Activated B cell treated with CpG ODN at 0.5 μM for 24 hours (primary cell): ENCODE data around the gene IGF2BP3. TPM values are rescaled to one million over a fixed set of nuclear protein-coding genes. Genes with fewer than 3 reads are reported as not detected.
"Not testable (repeated sequence)": the region's sequence is repeated elsewhere in the genome, so short reads cannot be mapped to it uniquely, and the experiment has no call there.

Experiments
- ATAC-seq: fragments of 200-7000 bp; cut with Tn5 transposase; one replicate; pipeline ENCODE4 v1.10.0; 2021; ENCODE audit warnings: low read depth, mild to moderate bottlenecking, moderate library complexity
- CTCF ChIA-PET: fragments of 350-600 bp; sonication (Branson Sonifier 250); formaldehyde crosslinking; loops from one replicate; lab custom pipeline; 2021; ENCODE audit warnings: antibody characterized with exemption; lab: Charles Lee
- POLR2A ChIA-PET: fragments of 350-600 bp; sonication (Branson Sonifier 250); formaldehyde crosslinking; loops from one replicate; lab custom pipeline; 2021; ENCODE audit warnings: antibody characterized with exemption; lab: Charles Lee
- DNase-seq: peaks from one replicate; pipeline ENCODE4 v3.0.0; 2022
- H3K27ac Mint-ChIP-seq: one replicate; pipeline ENCODE4 v1.8.0; 2020; ENCODE audit warnings: mixed read lengths
- H3K27me3 Mint-ChIP-seq: one replicate; pipeline ENCODE4 v1.8.0; 2021; ENCODE audit warnings: mixed read lengths
- H3K36me3 Mint-ChIP-seq: one replicate; pipeline ENCODE4 v1.8.0; 2021; ENCODE audit warnings: low read depth, mixed read lengths
- H3K4me1 Mint-ChIP-seq: one replicate; pipeline ENCODE4 v1.8.0; 2021; ENCODE audit warnings: mixed read lengths
- H3K4me3 Mint-ChIP-seq: one replicate; pipeline ENCODE4 v1.8.0; 2020; ENCODE audit warnings: mild to moderate bottlenecking, mixed read lengths
- H3K9me3 Mint-ChIP-seq: one replicate; pipeline ENCODE4 v1.8.0; 2020; ENCODE audit warnings: mixed read lengths
- intact Hi-C: fragments of 100-400 bp; cut with micrococcal nuclease; formaldehyde crosslinking; loops from one replicate; pipeline ENCODE4 v1.15.1; 2024
- total RNA-seq: library from RNA; stranded (reverse); gene quantifications from 2 replicates; pipeline ENCODE4 v1.2.3, GENCODE V29; 2022
- TF ChIP-seq, protein P1 (sequence below): fragments of 200-600 bp; IDR thresholded peaks from one replicate; pipeline ENCODE4 v1.8.0; 2022; ENCODE audit warnings: antibody characterized with exemption, mild to moderate bottlenecking

Gene IGF2BP3
- total RNA-seq, 1 donor from 2014 or later = 10.3 TPM

DNA sequence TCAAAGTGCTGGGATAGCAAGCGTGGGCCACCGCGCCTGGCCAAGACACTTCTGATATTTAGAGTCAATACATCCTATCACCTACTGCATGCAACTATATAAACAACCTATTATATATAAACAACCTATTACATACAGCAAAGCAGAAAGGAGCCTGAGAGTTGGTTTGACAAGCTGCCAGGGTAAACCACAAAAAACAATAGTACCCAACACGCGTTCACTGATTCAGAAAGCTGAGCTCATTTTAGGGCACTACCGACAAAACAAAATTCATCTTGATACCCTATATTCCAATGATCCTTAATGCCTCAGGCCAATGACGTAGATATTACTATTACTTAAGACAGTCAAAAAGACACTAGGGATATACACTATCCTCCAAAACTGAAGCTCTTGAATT, 154.9 kb downstream of the IGF2BP3 start:
- H3K4me1 Mint-ChIP-seq = no peaks in the 10 kb centered on the region
- POLR2A ChIA-PET = no interaction called here
- H3K36me3 Mint-ChIP-seq = peaks cover 25% of the 10 kb centered on the region
- intact Hi-C loops = no loop called here
- no peaks in the 10 kb centered on the region for H3K27me3 Mint-ChIP-seq
- H3K4me3 Mint-ChIP-seq = no peak overlapping the region
- CTCF ChIA-PET = no interaction called here
- H3K9me3 Mint-ChIP-seq = no peaks in the 10 kb centered on the region
- DNase-seq (no peak), ATAC-seq (no peak)
- H3K27ac Mint-ChIP-seq = no peak overlapping the region
- TF ChIP-seq, protein P1, sequence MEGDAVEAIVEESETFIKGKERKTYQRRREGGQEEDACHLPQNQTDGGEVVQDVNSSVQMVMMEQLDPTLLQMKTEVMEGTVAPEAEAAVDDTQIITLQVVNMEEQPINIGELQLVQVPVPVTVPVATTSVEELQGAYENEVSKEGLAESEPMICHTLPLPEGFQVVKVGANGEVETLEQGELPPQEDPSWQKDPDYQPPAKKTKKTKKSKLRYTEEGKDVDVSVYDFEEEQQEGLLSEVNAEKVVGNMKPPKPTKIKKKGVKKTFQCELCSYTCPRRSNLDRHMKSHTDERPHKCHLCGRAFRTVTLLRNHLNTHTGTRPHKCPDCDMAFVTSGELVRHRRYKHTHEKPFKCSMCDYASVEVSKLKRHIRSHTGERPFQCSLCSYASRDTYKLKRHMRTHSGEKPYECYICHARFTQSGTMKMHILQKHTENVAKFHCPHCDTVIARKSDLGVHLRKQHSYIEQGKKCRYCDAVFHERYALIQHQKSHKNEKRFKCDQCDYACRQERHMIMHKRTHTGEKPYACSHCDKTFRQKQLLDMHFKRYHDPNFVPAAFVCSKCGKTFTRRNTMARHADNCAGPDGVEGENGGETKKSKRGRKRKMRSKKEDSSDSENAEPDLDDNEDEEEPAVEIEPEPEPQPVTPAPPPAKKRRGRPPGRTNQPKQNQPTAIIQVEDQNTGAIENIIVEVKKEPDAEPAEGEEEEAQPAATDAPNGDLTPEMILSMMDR = no peak

DNA sequence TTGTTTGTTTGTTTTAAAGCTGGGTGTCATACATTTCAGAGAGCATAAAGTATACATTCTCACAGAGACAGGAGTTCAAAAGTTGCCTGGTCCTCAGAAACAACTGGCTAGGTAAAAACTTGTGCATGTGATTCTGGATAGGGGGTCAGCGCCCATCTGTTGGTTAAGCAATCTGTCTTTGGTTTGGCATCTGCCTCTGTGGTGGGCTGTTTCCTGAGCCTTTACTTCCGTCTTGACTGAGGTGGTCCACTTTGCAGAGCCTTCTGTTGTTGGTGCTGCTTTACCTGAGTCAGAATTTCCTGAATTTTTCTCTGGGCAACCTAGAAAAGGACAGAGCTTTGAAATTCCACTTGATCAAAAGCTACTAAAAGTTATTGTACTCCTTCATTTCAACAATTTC, 158.2 kb downstream of the IGF2BP3 start:
- H3K27me3 Mint-ChIP-seq, intact Hi-C loops, H3K4me3 Mint-ChIP-seq, ATAC-seq, H3K27ac Mint-ChIP-seq, DNase-seq, H3K9me3 Mint-ChIP-seq, CTCF ChIA-PET, POLR2A ChIA-PET, H3K4me1 Mint-ChIP-seq: not testable (repeated sequence)
- H3K36me3 Mint-ChIP-seq = peaks cover 56% of the 10 kb centered on the region

DNA sequence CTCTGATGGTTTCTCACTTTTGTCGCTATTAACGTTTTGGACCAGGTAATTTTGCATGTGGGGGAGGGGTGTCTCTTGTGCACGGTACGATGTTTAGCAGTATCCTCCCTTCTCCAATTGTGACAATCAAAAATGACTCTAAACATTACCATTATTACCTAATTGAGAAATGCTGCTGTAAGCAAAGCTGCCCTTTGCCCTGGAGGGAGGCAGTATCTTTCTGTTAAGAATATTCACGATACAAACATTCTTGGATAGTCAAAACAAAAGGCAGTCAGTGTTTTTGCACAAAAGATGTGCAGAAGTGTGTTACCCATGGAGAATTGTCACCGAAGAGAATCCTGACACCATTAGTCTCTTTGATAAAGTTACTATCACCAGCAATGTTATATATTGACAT, 161.5 kb downstream of the IGF2BP3 start:
- ChIA-PET CTCF (no interaction called here), POLR2A (no interaction called here)
- intact Hi-C loops = no loop called here
- ATAC-seq (no peak), DNase-seq (no peak)
- peaks cover 80% of the 10 kb centered on the region for H3K36me3 Mint-ChIP-seq
- no peak overlapping the region for H3K4me3 Mint-ChIP-seq
- H3K27ac Mint-ChIP-seq = no peak overlapping the region
- H3K9me3 Mint-ChIP-seq = no peaks in the 10 kb centered on the region
- H3K4me1 Mint-ChIP-seq = peaks cover 29% of the 10 kb centered on the region
- TF ChIP-seq, protein P1 = no peak
- H3K27me3 Mint-ChIP-seq = no peaks in the 10 kb centered on the region

DNA sequence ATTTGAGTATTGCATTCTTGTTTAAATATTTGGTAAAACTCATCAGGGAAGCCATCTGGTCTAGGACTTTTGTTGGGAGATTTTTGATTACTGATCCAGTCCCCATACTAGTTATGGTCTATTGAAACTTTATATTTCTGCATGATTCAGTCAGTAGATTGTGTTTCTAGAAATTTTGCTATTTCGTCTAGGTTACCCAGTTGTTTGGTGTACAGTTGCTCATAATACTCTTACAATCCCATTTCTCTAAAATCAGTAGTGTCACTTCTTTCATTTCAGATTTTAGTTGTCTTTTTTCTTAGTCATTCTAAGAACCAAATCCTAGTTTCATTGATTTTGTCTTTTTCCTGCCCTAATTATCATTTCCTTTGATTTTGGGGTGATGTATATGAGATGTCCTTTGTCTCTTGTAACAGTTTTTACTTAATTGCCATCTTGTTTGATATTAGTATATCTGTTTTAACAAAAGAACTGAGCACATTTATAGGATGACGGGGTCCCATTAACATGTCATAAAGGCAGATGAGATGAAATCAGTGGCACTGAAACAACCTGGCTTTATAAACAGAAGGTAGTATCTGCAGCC, 163.3 kb downstream of the IGF2BP3 start:
- H3K9me3 Mint-ChIP-seq = no peaks in the 10 kb centered on the region
- ChIA-PET POLR2A (no interaction called here), CTCF (no interaction called here)
- TF ChIP-seq, protein P1 = no peak
- H3K27ac Mint-ChIP-seq = peak overlapping the region; percentile 18
- no peak for DNase-seq
- ATAC-seq = no peak
- H3K27me3 Mint-ChIP-seq = no peaks in the 10 kb centered on the region
- H3K4me1 Mint-ChIP-seq = peaks cover 40% of the 10 kb centered on the region
- no peak overlapping the region for H3K4me3 Mint-ChIP-seq
- peaks cover 87% of the 10 kb centered on the region for H3K36me3 Mint-ChIP-seq
- intact Hi-C loops = no loop called here

DNA sequence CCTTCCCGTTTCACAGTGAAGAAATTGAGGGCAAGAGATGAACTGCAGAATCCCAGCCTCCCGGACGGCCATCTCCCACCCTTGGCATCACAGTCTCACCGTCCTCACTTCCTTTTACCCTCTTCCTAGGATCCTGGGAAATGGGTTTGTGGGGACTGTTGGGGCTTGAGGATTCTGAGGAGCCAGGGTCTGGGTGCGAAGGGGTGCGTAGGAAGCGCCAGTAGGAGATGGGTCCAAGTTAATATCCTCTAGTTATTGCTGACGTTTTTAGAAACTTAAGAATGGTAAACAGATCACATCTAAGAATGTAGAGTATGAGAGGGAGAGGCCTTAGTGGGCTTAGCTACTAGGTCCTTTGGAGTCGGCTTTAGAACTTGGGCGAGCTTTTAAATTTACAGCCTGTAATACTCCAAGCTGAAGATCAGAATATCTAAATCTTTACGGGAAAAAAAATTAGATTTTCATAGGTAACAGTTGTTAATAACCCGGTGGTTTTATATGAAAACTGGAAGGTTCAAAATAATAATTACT, 170.5 kb downstream of the IGF2BP3 start:
- peak overlapping the region; percentile 89 for H3K4me3 Mint-ChIP-seq
- peaks cover 4% of the 10 kb centered on the region for H3K27me3 Mint-ChIP-seq
- CTCF ChIA-PET = interaction anchor here (0.9 kb wide), 1 partner anchor 27 kb away, joined by 3 read pairs; no protein-coding TSS in a partner anchor
- no peak for ATAC-seq
- peaks cover 46% of the 10 kb centered on the region for H3K4me1 Mint-ChIP-seq
- DNase-seq = no peak
- intact Hi-C loops = loop anchor here (1.0 to 10.0 kb wide), 10 partner anchors 27 to 1873 kb away; partner anchors contain the start of genes CCDC126, CYCS, KLHL7 and TOMM7
- TF ChIP-seq, protein P1 = no peak
- H3K27ac Mint-ChIP-seq = peak overlapping the region; percentile 95
- H3K36me3 Mint-ChIP-seq = peaks cover 35% of the 10 kb centered on the region
- H3K9me3 Mint-ChIP-seq = no peaks in the 10 kb centered on the region
- POLR2A ChIA-PET = interaction anchor here (1.2 to 2.0 kb wide), 3 partner anchors 46 to 194 kb away, joined by 4 to 5 read pairs (median 5); no protein-coding TSS in a partner anchor
